AG09309 (cell line): ENCODE measurements around the gene MFAP2.
"Not testable (repeated sequence)": the region's sequence is repeated elsewhere in the genome, so short reads cannot be mapped to it uniquely, and the experiment has no call there.

Experiments
- DNase-seq: peaks from one replicate; pipeline ENCODE4 v3.0.0-alpha.2; 2010; ENCODE audit warnings: low read depth
- H3K4me3 ChIP-seq: 2 replicates; pipeline ENCODE4 v1.5.1; 2011; ENCODE audit warnings: mild to moderate bottlenecking, low read depth, low read length, moderate library complexity; ENCODE audit not compliant: control insufficient read depth
- TF ChIP-seq, protein P1 (sequence below): IDR thresholded peaks from 2 replicates; pipeline ENCODE4 v1.5.1; 2011; ENCODE audit warnings: mild to moderate bottlenecking, low read depth, low read length, inconsistent platforms; ENCODE audit not compliant: insufficient read depth, control insufficient read depth; ENCODE audit errors: missing control alignments

Gene MFAP2

DNA sequence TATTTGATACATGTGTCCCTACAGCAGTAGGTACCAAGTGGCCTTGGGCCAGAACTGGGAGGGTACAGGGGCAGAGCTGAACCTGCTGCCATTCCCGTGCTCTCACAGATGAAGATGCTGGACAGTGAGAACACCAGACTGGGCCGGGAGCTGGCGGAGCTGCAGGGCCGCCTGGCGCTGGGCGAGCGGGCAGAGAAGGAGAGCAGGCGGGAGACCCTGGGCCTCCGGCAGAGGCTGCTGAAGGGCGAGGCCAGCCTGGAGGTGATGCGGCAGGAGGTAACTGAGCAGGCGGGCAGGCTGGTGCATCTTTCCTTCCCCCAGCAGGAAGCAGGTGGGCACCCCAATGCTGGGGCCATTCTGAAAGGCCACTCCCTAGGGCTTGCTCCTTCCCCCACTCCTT is 21.9 kb downstream of the MFAP2 start:
- TF ChIP-seq, protein P1, sequence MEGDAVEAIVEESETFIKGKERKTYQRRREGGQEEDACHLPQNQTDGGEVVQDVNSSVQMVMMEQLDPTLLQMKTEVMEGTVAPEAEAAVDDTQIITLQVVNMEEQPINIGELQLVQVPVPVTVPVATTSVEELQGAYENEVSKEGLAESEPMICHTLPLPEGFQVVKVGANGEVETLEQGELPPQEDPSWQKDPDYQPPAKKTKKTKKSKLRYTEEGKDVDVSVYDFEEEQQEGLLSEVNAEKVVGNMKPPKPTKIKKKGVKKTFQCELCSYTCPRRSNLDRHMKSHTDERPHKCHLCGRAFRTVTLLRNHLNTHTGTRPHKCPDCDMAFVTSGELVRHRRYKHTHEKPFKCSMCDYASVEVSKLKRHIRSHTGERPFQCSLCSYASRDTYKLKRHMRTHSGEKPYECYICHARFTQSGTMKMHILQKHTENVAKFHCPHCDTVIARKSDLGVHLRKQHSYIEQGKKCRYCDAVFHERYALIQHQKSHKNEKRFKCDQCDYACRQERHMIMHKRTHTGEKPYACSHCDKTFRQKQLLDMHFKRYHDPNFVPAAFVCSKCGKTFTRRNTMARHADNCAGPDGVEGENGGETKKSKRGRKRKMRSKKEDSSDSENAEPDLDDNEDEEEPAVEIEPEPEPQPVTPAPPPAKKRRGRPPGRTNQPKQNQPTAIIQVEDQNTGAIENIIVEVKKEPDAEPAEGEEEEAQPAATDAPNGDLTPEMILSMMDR: no peak
- no peak overlapping the region for H3K4me3 ChIP-seq
- no peak for DNase-seq

DNA sequence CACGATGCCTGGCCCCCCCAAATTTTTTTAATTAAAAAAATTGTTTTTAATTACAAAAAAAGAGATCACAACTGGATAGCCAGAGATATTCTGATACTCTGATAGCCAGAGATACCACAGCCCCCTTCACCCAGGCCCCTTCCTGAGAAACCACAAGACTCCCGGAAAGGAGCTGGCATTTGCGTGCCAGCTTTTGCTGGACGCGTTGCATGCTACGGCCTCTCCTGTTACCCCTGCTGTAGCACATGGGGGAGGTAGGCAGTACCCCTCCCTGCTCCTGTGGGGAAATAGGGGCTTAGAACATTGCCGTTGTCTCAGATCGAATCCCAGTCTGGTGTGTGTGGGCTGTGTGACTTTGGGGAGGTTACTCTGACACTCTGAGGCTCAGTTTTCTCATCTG is 22.7 kb downstream of the MFAP2 start:
- no peak for DNase-seq
- no peak overlapping the region for H3K4me3 ChIP-seq
- TF ChIP-seq, protein P1: no peak

DNA sequence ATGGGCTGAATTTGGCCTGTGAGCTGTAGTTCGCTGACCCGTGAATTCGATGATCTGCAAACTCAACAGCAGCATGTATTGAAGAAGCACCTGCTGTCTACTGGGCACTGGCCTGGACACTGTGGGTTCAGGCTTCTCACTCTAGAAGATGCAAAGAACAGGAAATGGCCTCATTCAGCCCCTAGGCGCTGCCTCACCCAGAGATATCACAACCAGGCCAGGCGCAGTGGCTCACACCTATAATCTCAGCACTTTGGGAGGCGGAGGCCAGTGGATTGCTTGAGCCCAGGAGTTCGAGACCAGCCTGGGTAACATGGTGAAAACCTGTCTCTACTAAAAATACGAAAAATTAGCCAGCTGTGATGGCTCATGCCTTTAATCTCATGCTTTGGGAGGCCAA is 23.6 kb downstream of the MFAP2 start:
- TF ChIP-seq, protein P1: no peak
- no peak for DNase-seq
- H3K4me3 ChIP-seq: no peak overlapping the region

DNA sequence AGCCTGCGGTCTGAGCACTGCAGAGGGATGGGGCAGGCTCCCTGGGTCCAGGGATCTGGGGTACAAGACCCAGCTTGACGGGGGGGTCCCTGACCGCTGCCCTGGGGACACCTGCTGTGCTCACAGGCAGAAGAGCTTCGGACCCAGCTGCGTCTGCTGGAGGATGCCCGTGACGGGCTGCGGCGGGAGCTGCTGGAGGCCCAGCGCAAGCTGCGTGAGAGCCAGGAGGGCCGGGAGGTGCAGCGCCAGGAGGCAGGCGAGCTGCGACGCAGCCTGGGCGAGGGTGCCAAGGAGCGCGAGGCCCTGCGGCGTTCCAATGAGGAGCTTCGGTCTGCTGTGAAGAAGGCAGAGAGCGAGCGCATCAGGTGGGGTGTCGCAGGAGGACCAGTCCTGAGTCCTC is 25.2 kb downstream of the MFAP2 start:
- TF ChIP-seq, protein P1: no peak
- no peak for DNase-seq

DNA sequence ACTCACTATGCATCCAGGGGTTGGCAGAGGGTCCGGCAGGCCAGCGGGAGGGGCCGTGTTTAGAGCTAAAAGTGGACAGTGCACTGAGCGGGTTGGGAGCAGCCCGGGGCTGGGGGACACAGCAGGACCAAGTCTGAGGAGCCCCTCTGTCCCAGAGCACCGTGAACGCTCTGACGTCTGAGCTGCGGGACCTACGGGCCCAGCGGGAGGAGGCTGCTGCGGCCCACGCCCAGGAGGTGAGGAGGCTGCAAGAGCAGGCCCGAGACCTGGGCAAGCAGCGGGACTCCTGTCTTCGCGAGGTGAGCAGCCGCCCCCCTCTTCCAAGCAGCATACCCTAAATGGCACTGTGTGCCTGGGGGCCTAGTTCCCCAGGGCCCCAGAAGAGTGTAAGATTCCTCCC is 25.8 kb downstream of the MFAP2 start:
- TF ChIP-seq, protein P1: no peak
- no peak overlapping the region for H3K4me3 ChIP-seq
- DNase-seq: no peak

More for the DNA sequence above, 25.2 kb downstream of the MFAP2 start:
- H3K4me3 ChIP-seq: no peak overlapping the region

DNA sequence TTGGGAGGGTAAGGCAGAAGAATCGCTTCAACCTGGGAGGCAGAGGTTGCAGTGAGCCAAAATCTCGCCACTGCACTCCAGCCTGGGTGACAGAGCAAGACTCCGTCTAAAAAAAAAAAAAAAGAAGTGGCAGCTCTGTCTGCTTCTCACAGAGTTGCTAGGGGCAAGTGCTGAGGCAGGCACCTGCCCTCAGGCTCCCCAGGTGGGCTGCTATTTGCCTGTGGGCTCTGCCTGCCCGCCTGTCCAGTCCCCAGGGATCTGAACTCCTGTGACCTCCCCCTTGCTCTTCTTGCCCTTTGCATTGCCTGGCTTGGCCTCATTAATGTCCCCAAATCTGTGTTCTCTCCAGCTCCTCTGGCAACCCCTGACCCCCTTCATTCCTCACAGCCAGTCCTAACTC is 28.0 kb downstream of the MFAP2 start:
- not testable (repeated sequence) for DNase-seq, H3K4me3 ChIP-seq

DNA sequence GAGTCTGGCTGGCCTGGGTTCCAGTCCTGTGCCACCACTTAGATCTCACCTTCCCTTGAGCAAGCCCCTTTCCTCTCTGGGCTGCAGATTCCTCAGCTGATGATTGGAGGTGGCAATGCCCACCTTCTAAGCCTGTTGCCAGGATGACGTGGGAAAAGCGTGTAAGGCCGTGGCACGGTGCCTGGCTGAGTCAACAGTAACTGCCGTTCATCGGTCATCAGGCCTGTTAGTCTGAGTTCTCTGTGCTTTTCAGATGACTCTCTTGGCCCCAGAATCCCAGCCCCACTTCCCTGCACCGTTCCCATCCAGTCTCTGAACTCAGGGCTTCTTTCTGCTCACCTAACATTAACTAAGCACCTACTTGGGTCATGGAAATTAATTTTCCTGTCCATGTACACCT is 31.4 kb downstream of the MFAP2 start:
- not testable (repeated sequence) for H3K4me3 ChIP-seq, DNase-seq

DNA sequence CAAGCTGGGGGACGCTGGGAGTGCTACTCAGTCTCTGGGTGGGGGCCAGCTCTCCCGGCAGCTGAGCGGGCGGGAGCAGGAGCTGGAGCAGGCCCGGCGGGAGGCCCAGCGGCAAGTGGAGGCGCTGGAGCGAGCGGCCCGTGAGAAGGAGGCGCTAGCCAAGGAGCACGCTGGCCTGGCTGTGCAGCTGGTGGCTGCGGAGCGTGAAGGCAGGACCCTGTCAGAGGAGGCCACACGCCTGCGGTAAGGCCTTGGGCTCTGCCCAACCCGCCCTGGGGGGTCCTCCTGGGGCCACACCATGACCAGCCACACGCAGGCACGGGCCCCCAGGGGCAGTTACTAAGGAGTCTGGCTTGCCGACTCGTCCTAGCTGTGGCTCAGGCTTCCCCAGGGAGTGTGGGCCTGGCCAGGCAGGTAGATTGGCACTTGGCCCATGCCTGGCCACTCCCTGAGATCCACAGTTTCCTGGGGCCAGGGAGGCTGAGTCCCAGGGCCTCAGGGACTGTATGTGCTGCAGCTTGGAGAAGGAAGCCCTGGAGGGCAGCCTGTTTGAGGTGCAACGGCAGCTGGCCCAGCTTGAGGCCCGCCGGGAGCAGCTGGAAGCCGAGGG is 32.0 kb downstream of the MFAP2 start:
- not testable (repeated sequence) for H3K4me3 ChIP-seq, DNase-seq
